GM19372 (cell line): ENCODE measurements around the gene RIOX2.
"Not testable (repeated sequence)": the region's sequence is repeated elsewhere in the genome, so short reads cannot be mapped to it uniquely, and the experiment has no call there.

ENCODE experiments used
- ATAC-seq: cut with Tn5 transposase; IDR thresholded peaks from one replicate; pipeline ENCODE4 v1.9.1; 2021; ENCODE audit warnings: mild to moderate bottlenecking, low read depth, moderate library complexity; ENCODE audit not compliant: unreplicated experiment

The RIOX2 gene

GRCh38 chr3:97927704-97928103, 44.5 kb downstream of the RIOX2 start:
- ATAC-seq: no peak

- no peak for ATAC-seq
Measured at GRCh38 chr3:97917813-97918536, 54.3 kb downstream of the RIOX2 start.

DNA sequence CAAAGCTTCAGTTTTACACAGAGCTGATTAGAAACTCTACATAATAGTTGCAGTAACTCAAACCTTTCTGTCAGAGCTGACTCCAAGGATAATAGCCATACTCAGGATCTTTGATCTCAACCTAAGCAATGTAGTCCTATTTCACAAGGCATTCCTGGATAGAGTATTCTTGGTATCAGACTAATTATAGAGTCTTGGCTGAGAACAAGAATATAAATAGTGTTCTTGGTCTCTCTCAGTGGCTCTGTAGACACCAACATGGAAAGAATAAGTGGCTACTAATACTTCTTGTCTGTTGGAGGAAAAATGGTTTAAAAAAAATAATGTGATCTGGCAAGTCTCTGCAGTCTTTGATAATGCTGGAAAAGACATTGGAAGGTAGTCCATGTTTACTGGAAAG, 55.7 kb downstream of the RIOX2 start:
- ATAC-seq: no peak

GRCh38 chr3:97914388-97914787, 57.8 kb downstream of the RIOX2 start:
- no peak for ATAC-seq

- no peak for ATAC-seq
Measured at GRCh38 chr3:97911459-97911858, 60.8 kb downstream of the RIOX2 start.

DNA sequence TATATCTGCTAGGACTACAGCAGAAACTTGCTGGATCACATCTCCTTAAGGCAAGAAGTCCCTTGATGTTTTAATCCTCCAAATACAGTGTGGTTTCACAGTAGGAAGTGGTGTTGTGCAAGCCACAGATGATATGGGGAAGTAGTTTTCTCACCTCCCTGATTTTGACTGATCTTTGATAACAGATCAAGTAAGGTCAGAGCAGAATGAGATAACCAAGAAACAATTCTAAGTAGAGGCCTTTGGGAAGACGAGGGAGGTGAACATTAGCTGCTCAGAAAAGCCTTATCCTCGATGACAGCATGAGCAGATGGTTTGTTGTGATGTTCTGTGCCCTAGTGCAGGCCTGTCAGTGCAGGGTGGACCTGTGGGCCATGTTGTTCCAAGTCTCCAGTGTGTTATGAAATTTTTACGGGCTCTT, 61.3 kb downstream of the RIOX2 start:
- no peak for ATAC-seq

- not testable (repeated sequence) for ATAC-seq
Measured at GRCh38 chr3:97910236-97910831, 61.9 kb downstream of the RIOX2 start.

- not testable (repeated sequence) for ATAC-seq
Measured at GRCh38 chr3:97909830-97910229, 62.4 kb downstream of the RIOX2 start.

DNA sequence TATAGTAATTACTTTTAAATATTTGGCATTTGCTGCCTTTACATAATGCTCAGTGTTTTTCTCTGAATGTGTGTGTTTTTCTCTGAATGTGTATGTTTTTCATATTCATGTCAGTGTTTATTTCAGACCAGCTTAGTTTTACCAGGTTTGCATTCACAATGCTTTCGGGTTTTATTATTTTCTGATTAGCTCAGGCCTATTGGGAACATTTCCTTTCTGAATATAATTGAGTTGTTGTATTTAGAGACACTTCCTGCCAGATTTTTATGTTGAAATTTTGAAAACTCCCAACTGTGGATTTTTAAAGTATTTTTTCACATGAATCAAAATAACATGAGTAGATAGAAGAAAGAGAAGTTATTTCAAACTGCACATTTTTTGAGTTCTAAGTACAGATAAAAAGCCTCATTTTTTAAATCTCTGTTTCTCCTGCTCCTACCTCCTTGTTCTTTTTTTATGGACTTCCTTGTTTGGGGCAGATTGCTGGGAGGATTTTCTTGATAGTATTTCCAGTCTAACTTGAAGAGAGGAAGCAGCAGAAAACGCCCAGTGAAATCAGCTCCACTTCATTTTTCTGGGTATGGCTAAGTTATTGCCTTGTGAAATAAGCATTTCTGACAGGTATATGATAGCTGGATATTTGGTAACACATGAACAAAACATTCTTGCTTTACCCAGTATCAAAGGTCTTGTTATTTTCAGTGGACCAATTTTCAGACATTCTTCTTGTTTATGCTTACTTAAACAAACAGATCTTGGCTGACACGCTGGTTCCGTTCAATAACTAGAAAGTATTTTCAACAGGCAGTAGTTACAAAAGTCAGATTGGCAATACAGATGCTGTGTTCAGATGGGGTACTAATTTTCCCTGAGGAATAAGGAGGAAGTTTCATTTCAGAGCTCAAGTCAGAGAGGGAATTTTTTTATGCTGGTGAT, 70.7 kb downstream of the RIOX2 start:
- ATAC-seq: no peak

GRCh38 chr3:97899331-97899730, 72.9 kb downstream of the RIOX2 start:
- ATAC-seq: no peak

DNA sequence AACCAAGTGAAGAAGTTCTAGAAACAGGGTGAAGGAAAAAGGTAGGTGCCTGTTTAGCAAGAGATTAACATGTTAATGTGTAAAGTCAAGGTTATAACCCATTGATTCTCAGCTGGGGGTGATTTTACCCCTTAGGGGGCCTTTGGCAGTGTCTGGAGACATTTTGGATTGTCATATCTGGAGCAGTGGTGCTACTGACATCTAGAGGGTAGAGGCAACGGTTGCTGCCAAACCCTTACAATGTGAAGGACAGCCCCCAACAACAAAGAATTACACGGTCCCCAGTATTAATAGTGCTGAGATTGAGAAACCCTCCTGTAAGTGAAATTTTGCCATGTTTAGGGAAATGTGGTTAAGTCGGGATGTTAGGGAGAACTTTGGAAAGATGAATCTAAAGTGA, 75.7 kb downstream of the RIOX2 start:
- no peak for ATAC-seq

DNA sequence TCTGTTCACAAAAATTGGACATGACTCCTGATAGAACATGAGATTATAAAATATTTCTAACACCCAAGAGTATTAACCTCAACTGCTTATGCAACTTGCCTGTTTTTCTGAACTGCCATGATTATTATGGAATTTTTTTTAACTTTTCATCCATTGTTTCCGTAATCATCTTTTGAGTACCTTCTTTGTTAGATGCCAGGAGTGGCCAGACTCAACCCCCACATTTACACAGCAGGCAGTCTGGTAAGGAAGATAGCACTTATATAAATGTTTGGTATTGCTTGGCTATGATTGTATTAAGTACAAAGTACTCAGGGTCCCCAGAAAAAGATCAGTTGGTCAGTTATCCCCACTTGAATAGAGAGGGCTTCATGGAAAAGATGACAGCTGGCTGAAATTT, 76.1 kb downstream of the RIOX2 start:
- no peak for ATAC-seq

GRCh38 chr3:97895216-97895615, 77.0 kb downstream of the RIOX2 start:
- ATAC-seq: peak; percentile 66

GRCh38 chr3:97892852-97893251, 79.4 kb downstream of the RIOX2 start:
- no peak for ATAC-seq
